ENCODE data around the gene NFKBIB.
"Not testable (repeated sequence)": the region's sequence is repeated elsewhere in the genome, so short reads cannot be mapped to it uniquely, and the experiment has no call there.

NFKBIB gene

DNA sequence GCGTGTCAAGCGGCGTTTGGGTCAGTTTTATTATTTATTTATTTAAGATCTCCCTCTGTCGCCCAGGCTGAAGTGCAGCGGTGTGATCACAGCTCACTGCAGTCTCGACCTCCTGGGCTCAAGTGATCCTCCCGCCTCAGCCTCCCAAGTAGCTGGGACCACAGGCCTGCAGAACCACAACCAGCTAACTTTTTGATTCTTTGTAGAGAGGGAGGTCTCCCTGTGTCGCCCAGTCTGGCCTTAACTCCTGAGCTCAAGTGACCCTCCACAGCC lies 31.7 kb downstream of the NFKBIB start:
- no peak for DNase-seq

DNA sequence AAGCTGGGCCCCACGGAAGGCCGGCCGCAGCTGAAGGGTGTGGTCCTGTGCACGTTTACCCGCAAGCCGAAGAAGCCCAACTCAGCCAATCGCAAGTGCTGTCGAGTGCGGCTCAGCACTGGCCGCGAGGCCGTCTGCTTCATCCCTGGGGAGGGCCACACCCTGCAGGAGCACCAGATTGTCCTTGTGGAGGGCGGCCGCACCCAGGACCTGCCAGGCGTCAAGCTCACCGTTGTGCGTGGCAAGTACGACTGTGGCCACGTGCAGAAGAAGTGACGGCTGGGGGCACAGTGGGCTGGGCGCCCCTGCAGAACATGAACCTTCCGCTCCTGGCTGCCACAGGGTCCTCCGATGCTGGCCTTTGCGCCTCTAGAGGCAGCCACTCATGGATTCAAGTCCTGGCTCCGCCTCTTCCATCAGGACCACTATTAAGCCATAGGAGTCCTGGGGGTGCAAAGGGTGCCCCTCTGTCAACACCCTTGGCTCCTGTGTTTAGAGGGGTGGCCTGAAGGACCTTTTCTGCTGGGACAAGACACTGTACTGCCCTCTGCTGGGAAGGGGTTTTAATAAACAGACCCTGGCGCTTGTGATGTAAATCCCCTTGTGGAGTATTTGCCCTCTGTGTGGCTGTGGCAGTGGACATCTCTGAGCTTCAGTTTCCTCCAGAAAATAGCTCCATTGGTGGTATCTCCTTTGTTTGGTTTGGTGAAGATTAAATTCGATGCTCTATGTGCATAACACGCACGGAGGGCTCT lies 32.8 kb downstream of the NFKBIB start:
- peak; percentile 68 for DNase-seq

DNA sequence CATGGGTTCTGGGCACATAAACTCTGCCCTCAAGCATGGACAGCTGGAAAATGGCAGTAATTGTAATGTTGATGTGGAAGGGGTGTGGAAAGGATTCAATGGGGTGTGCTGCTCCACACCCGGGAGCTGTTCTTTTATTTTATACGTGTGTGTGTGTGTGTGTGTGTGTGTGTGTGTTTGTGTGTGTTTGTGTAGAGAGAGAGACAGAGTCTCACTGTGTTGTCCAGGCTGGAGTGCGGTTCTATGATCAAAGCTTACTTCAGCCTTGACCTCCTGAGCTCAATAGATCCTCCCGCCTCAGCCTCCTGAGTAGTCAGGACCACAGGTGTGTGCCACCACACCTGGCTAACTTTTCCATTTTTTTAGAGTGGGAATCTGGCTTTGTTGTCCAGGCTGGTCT lies 33.8 kb downstream of the NFKBIB start:
- DNase-seq: no peak

DNA sequence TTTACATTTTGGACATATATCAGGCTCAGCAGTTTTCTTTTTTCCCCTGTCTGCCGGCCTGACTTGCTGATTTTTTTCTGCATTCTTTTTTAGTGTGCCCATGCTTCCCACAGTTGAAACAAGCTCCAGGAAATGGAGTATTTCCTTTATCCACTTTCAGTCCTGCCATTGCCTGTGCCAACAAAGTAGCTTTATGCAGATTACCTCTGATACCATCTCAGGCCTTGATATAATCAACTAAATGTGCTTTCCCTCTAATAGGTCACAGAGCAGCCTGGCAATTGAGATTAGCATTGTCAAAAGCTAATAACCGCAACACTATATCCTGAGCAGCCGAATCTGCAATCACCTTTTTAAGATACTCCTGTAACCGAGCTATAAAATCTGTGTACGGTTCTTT lies 40.2 kb downstream of the NFKBIB start:
- DNase-seq: peak; percentile 68

DNA sequence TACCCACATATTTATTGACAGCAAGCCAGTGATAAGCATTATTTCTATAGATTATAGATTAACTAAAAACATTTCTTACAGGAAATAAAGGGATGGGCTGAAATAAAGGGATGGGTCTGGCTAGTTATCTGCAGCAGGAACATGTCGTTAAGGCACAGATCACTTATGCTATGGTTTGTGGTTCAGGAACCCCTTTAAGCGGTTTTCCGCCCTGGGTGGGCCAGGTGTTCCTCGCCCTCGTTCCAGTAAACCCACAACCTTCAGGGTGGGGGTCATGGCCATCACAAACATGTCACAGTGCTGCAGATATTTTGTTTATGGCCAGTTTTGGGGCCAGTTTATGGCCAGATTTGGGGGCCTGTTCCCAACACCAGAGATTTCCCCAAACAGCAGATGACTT lies 41.7 kb downstream of the NFKBIB start:
- DNase-seq: not testable (repeated sequence)

DNA sequence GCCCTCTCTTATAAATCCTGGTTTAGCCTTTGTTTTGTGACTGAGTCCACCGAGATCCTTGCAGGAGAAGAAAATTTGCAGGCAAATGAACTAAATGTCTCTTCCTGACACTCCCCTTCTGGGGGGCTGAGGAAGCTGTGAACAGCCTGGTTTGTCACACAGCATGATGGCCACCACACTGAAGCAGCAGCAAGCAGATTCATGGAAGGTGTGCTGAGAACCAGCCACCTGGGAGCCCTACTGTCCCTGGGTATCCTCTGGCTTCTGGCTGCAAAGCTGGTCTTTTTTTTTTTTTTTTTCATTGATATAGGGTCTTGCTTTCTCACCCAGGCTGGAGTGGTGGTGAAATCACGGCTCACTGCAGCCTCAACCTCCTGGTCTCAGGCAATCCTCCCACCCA lies 42.2 kb downstream of the NFKBIB start:
- DNase-seq: no peak

DNA sequence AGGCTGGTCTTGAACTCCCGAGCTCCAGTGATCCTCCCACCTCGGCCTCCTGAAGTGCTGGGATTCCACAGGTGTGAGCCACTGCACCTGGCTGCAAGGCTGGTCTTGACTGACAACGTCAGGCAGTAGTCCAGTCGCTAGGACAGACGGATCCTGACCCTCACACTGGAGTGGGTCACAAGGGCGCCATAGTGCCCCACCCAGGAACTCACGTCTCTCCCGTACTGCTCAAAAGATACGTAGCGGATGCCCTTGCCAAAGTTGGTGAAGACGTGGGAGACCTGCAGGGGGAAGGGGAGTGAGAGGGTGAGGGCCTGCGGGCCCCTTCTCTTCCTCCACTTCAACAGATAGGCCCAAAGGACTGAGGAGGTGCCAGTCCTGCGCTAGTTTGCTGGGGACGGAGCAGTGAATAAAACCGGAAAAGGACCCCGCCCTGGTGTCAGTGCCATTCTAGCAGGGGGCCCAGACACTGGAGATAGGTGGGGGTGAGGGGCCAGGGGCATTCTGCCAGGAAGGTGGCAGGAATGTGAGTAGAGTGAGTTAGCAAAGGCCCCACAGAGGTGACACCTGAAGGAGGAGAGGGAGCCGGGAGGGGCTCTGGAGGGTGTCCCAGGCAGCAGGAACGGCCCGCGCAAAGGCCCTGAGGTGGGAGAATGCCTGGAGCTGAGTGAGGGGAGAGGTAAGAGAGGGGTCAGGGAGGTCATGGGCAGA lies 42.9 kb downstream of the NFKBIB start:
- no peak for DNase-seq

DNA sequence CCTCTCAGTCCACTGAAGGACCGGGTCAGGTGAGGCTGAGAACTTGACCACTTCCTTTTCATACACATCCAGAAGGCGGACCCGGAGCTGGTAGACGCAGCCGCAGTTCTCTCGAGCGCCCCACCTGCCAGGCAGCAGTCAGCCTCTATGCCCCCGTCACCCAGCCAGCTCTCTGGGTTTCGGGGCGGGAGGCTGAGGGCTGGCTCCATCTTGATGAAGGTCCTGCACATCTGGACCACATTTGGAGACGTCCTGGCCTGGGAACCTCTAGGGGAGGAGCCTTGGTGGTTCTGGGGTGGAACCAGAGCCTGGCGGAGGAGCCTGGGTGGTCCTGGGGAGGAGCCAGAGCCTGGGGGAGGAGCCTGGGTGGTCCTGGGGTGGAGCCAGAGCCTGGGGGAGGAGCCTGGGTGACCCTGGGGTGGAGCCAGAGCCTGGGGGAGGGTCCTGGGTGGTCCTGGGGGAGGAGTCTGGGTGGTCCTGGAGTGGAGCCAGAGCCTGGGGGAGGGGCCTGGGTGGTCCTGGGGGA lies 45.3 kb downstream of the NFKBIB start:
- DNase-seq: peak; percentile 30

DNA sequence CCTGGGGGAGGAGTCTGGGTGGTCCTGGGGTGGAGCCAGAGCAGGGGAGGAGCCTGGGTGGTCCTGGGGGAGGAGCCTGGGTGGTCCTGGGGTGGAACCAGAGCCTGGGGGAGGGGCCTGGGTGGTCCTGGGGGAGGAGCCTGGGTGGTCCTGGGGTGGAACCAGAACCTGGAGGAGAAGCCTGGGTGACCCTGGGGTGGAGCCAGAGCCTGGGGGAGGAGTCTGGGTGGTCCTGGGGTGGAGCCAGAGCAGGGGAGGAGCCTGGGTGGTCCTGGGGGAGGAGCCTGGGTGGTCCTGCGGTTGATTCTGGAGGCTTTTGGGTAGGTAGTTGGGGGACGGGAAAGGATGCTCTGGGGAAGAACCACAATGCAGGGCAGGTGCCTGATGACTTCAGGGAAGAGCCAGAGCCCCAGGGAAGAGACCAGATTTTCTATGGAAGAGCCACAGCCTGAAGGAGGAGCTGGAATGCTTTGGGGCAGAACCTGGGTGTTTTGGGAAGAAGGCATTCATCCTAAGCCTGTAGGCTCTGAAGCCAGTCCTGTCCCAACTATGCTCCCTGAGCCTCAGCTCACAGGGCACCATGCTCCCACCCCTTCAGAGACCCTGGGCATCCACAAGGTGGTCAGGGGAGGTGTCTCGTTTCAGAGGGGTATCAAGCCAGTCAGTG lies 45.9 kb downstream of the NFKBIB start:
- DNase-seq: peak; percentile 22

DNA sequence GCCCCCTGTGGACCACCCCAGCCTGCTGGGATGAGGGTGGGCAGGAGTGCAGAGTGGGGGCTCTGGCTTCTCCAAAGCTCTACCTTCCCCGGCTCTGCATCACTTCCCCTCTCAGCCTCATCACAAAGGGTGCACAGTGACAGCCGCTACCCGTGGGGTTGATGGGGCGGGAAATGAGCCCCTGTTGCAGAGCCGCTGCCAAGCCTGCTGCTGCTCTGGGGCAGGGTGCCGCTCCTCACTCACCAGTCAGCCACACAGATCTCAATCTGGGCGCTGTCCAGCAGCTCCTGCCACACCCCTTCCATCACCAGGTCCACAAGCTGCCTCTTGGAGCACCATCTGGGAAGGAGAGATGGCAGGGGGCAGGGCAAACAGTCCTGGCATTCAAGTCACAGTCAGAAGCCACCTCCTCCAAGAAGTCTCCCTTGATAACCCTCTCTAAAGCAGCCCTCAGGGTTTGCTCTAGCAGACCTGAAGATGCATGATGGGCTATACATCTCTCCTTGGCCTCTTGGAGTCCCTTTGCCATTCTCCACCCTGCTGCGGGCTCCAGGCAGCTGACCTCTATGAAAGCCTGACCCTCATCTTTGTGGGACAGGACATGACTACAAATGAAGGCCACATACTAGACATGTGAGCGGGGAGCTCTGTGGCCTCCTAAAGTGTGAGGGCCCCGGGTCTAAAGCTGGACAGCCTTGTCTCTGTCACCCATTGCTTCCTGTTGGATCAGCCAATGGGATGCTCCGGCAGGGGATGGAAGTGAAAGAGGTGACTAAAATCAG lies 46.7 kb downstream of the NFKBIB start:
- no peak for DNase-seq

DNA sequence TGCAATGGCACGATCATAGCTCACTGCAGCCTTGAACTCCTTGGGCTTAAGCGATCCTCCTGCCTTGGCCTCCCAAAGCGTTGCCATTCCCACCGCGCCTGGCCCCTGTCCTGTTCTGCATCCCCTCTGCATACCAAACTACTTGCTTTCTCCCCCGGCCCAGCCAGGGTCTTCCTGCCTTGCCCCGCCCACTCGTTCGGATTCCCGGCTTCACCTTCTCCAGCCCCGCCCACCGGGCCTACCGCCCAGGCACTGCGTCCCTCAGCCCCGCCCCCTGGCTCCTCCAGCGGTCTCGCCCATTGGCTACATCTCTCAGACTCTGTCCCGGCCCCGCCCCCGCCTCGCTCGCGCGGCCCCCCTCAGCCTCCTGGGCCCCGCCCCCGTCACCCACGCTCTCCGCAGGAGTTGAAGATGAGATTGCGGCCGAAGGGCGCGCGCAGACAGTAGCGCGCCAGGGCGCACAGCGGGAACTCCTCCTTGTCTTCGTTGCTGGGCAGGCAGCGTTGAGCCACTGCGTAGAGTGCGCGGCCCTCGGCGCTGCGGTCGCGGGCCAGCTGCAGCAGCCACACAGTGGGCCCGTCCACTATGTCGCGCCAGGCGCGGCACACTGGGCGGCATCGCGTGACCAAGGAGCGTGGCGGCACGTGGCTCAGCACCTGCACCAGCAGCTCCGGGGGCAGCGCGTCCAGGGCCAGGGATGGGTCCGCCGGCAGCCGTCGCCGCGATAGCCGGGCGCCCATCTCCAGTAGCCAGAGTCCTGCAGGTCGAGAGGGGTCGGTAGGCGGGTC lies 50.0 kb downstream of the NFKBIB start:
- peak; percentile 99 for DNase-seq

DNA sequence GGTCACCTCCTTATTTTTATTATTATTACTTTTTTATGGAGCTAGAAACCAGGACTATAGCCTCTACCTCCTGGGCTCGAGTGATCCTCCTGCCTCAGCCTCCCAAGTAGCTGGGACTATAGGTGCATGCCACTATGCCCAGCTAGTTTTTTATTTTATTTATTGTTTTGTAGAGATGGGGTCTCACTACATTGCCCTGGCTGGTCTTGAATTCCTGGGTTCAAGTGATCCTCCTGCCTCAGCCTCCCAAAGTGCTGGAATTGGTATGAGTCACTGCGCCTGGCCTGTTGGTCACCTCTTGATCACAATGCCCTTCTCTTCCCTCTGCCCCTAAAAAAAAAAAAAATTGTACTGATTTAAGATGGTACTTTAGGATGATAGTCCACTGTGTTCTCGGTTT lies 51.4 kb downstream of the NFKBIB start:
- DNase-seq: no peak

DNA sequence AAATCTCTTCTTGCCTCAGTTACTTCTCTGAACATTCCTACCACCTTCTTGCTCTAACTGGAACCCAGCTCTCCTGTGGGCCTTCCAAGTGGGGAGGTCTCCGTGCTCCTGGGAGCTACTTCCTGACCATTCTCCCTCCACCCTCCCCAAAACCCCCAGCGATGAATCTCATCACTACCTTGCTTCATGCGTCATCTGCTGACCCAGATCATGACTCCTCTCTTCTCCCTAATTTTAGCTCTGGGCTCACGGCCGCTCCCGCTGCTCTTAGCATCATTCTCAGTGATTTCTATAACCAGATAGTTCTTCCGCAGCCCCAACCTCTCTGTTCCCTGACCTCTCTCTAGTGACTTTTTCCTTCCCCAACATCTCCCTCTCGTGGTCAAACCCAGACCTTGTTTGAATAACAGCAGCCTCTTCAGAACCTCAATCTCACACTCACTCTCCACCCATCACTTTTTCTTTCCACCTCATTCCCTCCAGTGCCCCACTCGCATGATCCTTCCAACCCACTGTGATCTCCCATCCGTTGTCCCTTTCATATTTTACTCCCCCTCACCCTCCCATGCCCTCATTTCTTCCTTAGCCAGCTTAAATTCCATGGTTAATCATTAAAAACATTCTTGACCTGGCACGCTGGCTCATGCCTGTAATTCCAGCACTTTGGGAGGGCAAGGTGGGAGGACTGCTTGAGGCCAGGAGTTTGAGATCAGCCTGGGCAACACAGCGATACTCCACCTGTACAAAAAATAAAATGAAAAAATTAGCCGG lies 52.8 kb downstream of the NFKBIB start:
- DNase-seq: peak; percentile 78

DNA sequence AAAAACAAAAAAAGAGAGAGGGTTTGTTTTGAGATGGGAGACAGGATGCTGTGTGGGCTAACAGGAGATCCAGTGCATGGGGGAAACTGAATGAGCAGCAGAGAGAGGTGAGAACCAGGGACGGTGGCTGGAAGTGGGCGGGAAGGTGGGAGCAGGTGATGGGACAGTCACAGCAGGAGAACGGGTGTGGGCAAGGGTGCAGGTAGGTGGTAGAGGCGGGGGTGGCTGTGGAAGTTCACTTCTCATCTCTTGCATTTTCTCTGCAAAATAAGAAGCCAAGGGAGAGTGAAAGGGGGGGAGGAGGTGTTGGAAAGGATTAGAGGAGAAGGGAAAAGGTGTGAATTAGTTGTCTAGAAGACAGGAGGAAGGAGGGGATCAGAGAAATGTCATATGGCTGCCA lies 53.9 kb downstream of the NFKBIB start:
- DNase-seq: no peak

DNA sequence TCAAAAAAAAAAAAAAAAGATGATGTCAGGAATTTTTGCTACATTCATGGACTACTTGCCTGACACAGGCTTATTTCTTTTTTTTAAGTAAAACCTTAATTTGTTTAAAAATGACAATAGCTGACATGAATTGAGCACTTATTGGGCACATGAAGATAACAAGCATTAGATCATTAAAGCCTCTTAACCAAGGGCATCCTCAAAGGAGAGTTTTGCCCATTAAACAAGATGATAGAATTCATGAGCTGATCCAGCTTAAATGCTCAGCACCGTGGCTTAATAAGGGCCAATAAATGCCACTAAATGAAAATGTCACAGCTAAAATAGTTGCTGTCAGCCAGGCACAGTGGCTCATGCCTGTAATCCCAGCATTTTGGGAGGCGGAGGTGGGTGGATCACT lies 56.5 kb downstream of the NFKBIB start:
- peak; percentile 52 for DNase-seq

DNA sequence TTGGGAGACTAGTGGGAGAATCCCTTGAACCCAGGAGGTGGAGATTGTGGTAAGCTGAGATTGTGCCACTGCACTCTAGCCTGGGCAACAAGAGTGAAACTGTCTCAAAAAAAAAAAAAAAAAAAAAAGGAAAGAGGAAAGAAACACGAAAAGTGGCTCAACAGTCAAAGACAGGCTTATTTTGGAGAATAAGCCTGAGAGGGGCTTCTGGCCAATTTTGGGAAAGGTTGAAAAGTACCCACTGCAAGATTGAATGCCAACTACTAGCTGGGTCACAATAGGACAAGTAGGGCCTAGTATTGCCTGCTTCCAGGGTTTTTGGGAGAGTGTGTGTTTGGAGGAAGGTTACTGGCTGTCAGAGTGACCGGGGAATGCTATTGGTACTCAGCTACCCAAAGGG lies 58.5 kb downstream of the NFKBIB start:
- DNase-seq: no peak

All from NCI-H82 (cell line).